ENCODE data around the gene CREB3L1. TPM values are rescaled to one million over a fixed set of nuclear protein-coding genes. Genes with fewer than 3 reads are reported as not detected.

The CREB3L1 gene
- total RNA-seq, 1 donor from 2014 or later: 0.53 TPM

DNA sequence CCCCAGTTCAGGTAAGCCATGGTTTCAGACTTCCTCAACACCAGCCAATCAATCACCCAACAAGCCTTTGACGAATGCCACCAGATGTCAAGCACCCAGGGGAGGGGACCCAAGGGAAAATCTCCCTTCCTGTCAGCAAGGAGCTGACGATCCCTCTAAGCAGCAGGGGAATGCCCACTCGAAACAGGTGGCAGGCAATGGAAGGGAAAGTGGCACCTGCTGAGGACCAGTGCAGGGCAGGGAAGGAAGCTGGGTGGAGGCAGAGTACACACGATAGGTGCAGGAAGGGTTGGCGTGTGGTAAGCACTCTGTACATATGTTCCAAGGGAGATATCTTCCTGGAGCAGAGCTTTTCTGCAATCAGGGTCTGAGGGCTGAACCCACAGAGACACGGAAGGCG, 11.7 kb upstream of the CREB3L1 start:
- Histone ChIP-seq H3K36me3 (ENCODE audit: control insufficient read depth, insufficient read depth, low read length) (no peaks in the 10 kb centered on the region), H3K4me3 (ENCODE audit: low read depth, low read length) (no peak overlapping the region), H3K27me3 (ENCODE audit: control insufficient read depth, insufficient read depth, low read length) (peaks cover 5% of the 10 kb centered on the region)
- DNase-seq (ENCODE audit: low read depth) (no peak), FAIRE-seq (no peak)
- TF ChIP-seq, protein P1, sequence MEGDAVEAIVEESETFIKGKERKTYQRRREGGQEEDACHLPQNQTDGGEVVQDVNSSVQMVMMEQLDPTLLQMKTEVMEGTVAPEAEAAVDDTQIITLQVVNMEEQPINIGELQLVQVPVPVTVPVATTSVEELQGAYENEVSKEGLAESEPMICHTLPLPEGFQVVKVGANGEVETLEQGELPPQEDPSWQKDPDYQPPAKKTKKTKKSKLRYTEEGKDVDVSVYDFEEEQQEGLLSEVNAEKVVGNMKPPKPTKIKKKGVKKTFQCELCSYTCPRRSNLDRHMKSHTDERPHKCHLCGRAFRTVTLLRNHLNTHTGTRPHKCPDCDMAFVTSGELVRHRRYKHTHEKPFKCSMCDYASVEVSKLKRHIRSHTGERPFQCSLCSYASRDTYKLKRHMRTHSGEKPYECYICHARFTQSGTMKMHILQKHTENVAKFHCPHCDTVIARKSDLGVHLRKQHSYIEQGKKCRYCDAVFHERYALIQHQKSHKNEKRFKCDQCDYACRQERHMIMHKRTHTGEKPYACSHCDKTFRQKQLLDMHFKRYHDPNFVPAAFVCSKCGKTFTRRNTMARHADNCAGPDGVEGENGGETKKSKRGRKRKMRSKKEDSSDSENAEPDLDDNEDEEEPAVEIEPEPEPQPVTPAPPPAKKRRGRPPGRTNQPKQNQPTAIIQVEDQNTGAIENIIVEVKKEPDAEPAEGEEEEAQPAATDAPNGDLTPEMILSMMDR (IDR thresholded peaks at IDR 0.05; ENCODE audit: insufficient read depth, low read length, severe bottlenecking): no peak

DNA sequence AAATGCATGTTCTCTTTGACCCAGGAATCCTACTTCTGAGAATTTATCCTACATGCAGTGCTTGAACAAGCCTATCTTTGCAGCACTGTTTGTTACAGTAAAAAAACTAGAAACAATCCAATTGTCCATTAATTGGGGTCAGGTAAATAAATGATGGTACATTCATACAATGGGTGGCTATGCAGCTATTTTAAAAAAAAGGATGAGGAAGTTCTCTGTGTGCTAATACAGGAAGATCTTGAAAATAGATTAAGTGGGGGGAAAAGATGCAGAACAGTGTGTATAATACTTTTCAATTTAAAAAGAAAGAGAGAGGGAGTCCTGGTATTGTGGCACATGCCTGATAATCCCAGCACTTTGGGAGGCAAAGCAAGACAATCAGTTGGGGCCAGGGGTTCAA, 9.5 kb upstream of the CREB3L1 start:
- Histone ChIP-seq H3K36me3 (ENCODE audit: control insufficient read depth, insufficient read depth, low read length) (no peaks in the 10 kb centered on the region), H3K27me3 (ENCODE audit: control insufficient read depth, insufficient read depth, low read length) (peaks cover 7% of the 10 kb centered on the region), H3K4me3 (ENCODE audit: low read depth, low read length) (no peak overlapping the region)
- no peak for DNase-seq (ENCODE audit: low read depth)
- TF ChIP-seq, protein P1 (IDR thresholded peaks at IDR 0.05; ENCODE audit: insufficient read depth, low read length, severe bottlenecking): no peak
- no peak for FAIRE-seq

DNA sequence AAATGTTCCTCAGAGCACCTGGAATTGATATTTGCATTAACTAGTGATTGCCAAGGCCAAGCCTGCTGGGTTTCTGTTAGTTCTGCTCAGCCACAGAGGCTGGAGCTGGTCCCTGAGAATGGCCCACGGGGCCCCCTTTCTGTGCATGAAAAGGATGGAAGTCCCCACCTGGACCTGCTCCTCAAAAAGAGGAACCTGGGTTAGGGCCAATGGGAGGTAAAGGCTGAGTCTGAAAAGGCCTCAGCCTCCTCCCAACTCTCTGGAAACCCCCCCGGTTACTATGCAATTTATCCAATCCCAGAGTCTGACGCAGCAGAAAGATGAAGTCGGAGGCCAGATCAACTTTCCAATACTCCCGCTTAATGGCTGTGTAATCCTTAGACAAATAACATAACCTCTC, 6.8 kb upstream of the CREB3L1 start:
- H3K4me3 ChIP-seq (ENCODE audit: low read depth, low read length): no peak overlapping the region
- TF ChIP-seq, protein P1 (IDR thresholded peaks at IDR 0.05; ENCODE audit: insufficient read depth, low read length, severe bottlenecking): no peak
- FAIRE-seq: no peak
- H3K27me3 ChIP-seq (ENCODE audit: control insufficient read depth, insufficient read depth, low read length): peaks cover 7% of the 10 kb centered on the region
- no peak for DNase-seq (ENCODE audit: low read depth)
- no peaks in the 10 kb centered on the region for H3K36me3 ChIP-seq (ENCODE audit: control insufficient read depth, insufficient read depth, low read length)

DNA sequence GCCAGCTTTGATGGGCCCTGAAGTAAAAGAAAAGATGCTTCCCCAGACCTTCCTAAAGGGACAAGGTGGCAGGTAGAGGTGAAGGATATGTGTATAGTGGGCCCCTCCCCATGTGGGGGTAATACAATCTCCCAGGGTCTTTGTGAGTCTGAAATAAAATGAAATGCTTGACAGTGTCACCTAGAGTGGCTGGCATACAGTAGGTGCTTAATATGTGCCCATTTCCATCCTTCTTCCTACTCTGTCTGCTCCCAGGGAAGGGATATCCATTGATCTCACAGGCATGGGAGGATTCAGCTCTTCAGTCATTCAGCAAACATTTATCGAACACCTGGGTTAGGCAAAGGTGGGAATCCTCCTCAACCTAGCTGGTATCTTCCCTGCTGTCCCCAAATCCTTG, 6.1 kb upstream of the CREB3L1 start:
- Histone ChIP-seq H3K4me3 (ENCODE audit: low read depth, low read length) (no peak overlapping the region), H3K27me3 (ENCODE audit: control insufficient read depth, insufficient read depth, low read length) (peaks cover 6% of the 10 kb centered on the region), H3K36me3 (ENCODE audit: control insufficient read depth, insufficient read depth, low read length) (no peaks in the 10 kb centered on the region)
- FAIRE-seq (no peak), DNase-seq (ENCODE audit: low read depth) (no peak)
- TF ChIP-seq, protein P1 (IDR thresholded peaks at IDR 0.05; ENCODE audit: insufficient read depth, low read length, severe bottlenecking): no peak

DNA sequence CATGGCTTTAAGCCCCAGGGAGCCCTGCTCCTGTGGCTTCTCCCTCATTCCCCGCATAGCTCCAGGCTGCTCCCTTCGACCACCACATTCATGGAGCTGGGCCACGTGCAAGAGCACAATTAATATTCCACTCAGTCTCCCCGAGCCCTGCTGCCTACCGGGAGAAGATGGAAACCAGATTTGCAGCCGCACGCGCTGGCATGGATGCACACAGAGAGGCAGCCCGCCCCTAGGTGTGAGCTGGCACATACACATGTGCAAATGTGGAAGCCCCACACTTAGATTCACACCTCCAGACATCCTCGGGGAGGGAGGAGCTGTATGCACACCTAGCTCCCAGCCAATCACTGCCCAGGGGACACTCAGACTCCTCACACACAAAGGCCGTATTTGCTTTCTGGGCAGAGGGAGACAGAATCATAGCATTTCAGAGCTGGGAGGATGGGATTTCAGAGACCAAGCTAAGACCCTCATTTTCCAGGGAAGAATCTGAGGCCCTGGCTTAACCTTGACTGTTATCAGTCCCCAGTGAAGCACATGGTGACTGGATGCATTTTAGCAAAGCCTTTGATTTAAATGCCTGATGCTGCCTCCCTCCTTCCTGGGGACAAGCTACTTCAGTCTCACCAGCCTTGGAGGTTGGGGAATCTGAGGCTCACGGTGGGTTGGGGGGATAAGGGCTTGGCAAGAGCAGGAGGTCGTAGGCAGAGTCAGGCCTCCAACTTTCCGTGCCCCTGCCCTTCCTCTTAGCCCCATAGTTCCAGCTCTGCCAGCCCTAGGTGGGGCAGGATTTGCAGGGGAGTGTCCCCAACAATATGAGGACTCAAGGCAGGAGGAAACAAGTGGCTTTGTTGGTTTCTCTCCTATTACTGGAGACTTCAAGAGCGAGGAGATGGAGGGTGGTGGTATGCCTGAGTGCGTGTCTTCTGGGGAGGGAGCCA, 5.3 kb upstream of the CREB3L1 start:
- TF ChIP-seq, protein P1 (IDR thresholded peaks at IDR 0.05; ENCODE audit: insufficient read depth, low read length, severe bottlenecking): no peak
- no peak for FAIRE-seq
- no peak for DNase-seq (ENCODE audit: low read depth)
- H3K27me3 ChIP-seq (ENCODE audit: control insufficient read depth, insufficient read depth, low read length): peaks cover 6% of the 10 kb centered on the region
- no peak overlapping the region for H3K4me3 ChIP-seq (ENCODE audit: low read depth, low read length)
- no peaks in the 10 kb centered on the region for H3K36me3 ChIP-seq (ENCODE audit: control insufficient read depth, insufficient read depth, low read length)

Data from bronchial epithelial cell (primary cell).